ENCODE data around the gene KLK14. TPM values are rescaled to one million over a fixed set of nuclear protein-coding genes. Genes with fewer than 3 reads are reported as not detected.

KLK14 gene
- total RNA-seq, 2 donors from 2014 or later: 0.32 to 0.39 TPM

DNA sequence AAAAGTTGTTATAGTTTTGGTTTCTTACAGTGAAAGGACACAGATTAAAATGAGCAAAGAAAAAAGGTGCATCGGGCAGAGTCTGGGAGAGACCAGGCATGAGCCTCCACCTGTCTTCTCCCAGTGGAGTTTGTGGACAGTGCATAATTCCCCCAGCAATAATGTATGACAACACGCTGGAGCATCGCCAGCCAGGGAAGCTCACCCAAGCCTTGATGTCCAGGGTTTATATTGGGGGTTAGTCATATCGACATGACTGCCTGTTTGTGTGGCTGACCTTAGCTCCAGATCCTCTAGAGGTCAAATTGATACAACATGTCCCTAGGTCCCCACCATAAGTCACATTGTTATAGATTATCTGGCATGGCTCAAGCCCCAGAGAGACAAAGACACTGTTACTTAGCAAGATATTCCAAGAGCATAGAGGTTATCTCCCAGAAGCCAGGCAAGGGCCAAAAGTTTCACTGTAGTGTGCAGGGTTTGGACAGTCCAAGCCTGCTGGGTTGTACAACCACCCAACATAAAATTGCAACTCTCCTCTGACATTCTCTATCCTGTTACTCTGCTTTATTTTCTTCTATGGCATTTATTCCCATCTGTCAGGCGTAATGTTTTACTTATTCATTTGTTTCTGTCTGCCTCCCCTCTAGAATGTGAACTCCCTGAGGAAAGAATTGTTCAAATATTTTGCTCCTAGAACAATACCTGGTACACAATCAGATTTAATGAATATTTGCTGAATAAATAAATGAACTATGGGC, 12.2 kb downstream of the KLK14 start:
- peaks cover 7% of the 10 kb centered on the region for H3K36me3 Mint-ChIP-seq (ENCODE audit: low read depth)
- H3K27ac Mint-ChIP-seq: no peak overlapping the region
- ATAC-seq: no peak
- no peaks in the 10 kb centered on the region for H3K9me3 ChIP-seq (ENCODE audit: control insufficient read depth, low read length, poor library complexity, severe bottlenecking)
- DNase-seq: no peak
- H3K4me3 Mint-ChIP-seq: no peak overlapping the region
- no peaks in the 10 kb centered on the region for H3K4me1 Mint-ChIP-seq
- H3K27me3 Mint-ChIP-seq: peaks cover 10% of the 10 kb centered on the region

DNA sequence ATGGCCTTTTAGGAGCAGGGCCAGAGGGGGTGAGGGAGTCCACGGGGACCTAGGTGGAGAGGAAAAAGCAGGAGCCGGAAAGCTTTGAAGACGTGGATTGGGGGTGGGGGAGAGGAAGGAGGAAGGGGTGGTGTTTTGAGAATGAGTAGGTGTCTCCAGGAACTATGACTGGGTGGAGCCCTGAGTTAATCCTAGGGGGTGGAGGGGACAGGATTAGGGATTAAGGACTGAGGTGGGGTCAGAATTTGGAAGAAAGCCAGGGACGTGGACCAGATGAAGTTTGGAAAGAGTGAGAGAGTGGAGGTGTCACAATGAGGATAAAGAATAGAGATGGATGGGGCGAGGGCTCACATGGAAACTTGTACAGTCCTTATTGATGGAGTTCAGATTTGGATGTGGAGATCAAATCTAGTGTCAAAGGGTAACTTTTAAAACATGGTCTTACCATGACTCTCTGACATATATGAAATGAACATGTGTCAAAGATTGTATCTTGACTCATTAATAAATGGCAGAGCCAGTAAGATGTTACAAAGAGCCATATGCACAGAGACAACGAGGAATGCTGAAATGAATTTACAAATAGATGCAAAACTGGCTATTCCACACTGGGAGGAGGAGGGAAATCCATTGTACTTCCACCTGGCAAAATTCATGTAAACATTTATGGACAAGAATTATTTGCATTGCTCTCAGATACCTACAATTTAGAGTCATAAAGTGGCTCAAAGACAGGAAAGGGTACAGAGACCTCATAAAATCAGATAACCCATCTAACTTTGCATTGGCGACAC, 16.1 kb downstream of the KLK14 start:
- Mint-ChIP-seq H3K4me1 (no peaks in the 10 kb centered on the region), H3K27ac (no peak overlapping the region), H3K36me3 (ENCODE audit: low read depth) (peaks cover 9% of the 10 kb centered on the region), H3K27me3 (peaks cover 15% of the 10 kb centered on the region), H3K4me3 (no peak overlapping the region)
- DNase-seq (no peak), ATAC-seq (no peak)
- H3K9me3 ChIP-seq (ENCODE audit: control insufficient read depth, low read length, poor library complexity, severe bottlenecking): no peaks in the 10 kb centered on the region

DNA sequence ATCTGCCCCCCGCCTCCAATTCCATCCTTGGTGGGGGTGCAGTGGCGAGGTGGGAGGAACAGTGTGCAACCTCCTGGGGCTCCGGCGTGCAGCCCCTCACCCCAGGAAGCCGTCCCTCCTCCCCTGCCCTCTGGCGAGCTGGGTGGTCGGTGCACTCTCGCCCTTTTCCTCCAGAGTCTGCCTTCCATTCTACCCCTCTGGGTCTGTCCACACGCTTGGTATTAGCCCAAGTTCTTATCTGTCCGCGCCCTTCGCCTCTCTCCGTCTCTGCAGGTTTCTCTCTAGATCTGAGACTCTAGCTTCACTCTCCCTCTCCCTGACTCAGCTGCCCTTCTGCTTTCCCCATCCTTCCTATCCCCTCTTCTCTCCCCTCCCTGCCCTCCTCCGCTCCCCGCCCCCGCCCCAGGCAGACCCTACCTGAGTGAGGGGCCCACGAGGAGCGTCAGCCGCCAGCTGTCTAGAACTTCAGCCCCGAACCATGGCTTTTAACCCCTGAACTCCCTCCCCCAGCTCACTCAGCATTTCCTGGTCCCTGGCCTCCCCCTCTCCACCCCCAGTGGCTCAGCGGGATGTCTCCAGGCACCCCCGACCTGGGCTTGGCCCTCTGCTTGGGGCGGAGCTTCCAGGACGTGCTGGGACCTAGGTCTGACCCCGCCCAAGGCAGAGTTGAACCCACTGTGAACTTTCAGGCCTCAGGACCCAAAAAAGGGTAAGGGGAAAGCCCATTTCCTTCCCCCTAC, 17.3 kb downstream of the KLK14 start:
- DNase-seq: no peak
- ATAC-seq: no peak
- peak overlapping the region; percentile 68 for H3K4me3 Mint-ChIP-seq
- H3K27ac Mint-ChIP-seq: no peak overlapping the region
- H3K27me3 Mint-ChIP-seq: peaks cover 15% of the 10 kb centered on the region
- no peaks in the 10 kb centered on the region for H3K9me3 ChIP-seq (ENCODE audit: control insufficient read depth, low read length, poor library complexity, severe bottlenecking)
- H3K36me3 Mint-ChIP-seq (ENCODE audit: low read depth): peaks cover 9% of the 10 kb centered on the region
- H3K4me1 Mint-ChIP-seq: no peaks in the 10 kb centered on the region

DNA sequence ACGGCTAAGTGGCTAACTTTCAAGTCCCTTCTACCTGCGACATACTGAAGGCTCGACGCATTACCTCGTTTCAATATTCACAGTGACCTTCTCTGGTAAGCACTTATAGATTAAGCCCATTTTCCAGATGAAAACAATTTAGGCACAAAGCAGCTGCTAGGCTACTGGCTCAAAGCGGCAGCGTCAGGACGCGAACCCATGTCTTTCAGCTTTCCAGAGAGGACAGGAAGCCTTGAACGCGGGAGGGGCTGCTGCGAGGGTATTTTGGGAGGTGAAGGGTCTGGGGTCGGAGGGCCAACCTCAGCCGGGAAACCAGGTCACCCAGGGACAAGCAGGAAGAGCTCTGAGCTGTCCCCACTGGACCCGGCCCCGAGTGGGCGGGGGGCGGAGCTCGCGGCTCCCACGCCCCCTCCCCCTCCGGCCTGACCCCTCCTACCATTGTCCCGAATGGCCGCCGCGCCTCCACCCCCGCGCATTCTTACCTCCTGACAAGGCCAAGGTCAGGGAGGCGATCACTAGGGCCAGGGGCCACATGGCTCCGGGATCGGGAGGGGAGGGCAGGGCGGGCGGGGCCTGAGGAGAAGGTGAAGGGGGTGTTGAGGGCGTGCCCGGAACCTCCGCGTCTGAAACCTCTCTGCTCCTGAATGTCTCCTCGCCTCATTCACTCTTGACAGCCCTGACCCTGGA, 18.0 kb downstream of the KLK14 start, which contains the start of gene KLK13:
Gene KLK13, minus strand, starts transcription at position 559 of the 687 bp plus-strand sequence. Its CDS starts 25 bp downstream, at position 534.
- H3K27me3 Mint-ChIP-seq: peaks cover 15% of the 10 kb centered on the region
- H3K9me3 ChIP-seq (ENCODE audit: control insufficient read depth, low read length, poor library complexity, severe bottlenecking): no peaks in the 10 kb centered on the region
- no peaks in the 10 kb centered on the region for H3K4me1 Mint-ChIP-seq
- H3K36me3 Mint-ChIP-seq (ENCODE audit: low read depth): peaks cover 9% of the 10 kb centered on the region
- H3K27ac Mint-ChIP-seq: no peak within 1 kb of the TSS
- DNase-seq (no peak), ATAC-seq (no peak)
- H3K4me3 Mint-ChIP-seq: peak within 1 kb of the TSS; percentile 68

DNA sequence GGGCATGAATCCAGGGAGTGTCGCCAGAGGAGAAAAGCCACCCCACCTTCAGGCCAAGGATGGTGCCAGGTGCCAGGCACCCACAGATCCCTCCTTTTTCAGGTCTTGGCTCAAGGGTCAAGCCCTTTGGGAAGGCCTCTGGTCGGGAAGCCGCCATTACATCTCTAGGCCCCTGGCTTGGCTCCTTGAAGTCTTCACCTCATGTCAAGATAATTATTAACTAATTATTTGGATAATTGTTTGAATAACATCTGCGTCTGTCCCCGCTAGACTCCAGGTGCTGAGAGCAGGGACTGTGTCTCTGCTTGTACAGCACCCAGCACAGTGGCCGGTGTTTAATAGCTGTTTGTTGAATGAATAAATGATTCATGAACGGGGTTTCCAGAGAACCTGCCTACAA, 19.0 kb downstream of the KLK14 start:
- Mint-ChIP-seq H3K4me3 (no peak overlapping the region), H3K27ac (no peak overlapping the region), H3K27me3 (peaks cover 15% of the 10 kb centered on the region), H3K4me1 (no peaks in the 10 kb centered on the region), H3K36me3 (ENCODE audit: low read depth) (peaks cover 9% of the 10 kb centered on the region)
- no peak for DNase-seq
- H3K9me3 ChIP-seq (ENCODE audit: control insufficient read depth, low read length, poor library complexity, severe bottlenecking): no peaks in the 10 kb centered on the region
- ATAC-seq: no peak

DNA sequence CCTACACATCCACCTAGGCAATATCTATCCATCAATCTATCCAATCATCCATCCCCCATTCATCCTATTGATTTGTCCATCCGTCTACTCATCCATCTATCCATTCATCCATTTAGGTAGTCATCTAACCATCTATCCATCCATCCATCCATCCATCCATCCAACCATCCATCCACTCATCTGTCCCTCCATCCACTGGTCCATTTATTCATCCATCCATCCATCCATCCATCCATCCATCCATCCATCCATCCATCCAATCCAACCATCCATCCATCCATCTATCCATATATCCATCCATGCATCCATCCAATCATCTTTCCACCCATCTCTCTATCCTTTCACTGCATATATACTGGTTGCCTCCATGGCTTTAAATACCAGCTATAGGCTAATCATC, 21.7 kb downstream of the KLK14 start:
- Mint-ChIP-seq H3K27ac (no peak overlapping the region), H3K4me3 (no peak overlapping the region), H3K36me3 (ENCODE audit: low read depth) (peaks cover 2% of the 10 kb centered on the region), H3K27me3 (peaks cover 14% of the 10 kb centered on the region), H3K4me1 (no peaks in the 10 kb centered on the region)
- DNase-seq: no peak
- no peaks in the 10 kb centered on the region for H3K9me3 ChIP-seq (ENCODE audit: control insufficient read depth, low read length, poor library complexity, severe bottlenecking)
- ATAC-seq: no peak

DNA sequence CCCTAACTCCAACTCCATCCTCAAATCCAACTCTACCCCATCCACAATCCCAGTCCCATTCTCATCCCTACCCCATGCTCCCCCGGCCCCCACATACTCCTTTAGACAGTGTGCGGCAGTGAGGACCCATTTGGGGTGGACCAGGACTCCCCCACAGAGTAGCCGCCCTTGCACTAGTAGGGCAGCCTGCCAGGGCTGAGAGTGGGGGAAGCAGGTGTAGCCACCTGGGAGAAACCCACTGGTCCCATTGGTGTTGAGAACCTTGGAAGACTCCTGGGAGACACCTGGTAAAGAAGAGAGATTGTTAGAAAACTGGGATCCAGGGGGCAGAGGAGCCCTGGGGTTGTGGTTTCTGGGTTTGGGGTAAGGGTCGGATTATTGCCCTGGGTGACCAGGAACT, 22.4 kb downstream of the KLK14 start:
- no peak for DNase-seq

DNA sequence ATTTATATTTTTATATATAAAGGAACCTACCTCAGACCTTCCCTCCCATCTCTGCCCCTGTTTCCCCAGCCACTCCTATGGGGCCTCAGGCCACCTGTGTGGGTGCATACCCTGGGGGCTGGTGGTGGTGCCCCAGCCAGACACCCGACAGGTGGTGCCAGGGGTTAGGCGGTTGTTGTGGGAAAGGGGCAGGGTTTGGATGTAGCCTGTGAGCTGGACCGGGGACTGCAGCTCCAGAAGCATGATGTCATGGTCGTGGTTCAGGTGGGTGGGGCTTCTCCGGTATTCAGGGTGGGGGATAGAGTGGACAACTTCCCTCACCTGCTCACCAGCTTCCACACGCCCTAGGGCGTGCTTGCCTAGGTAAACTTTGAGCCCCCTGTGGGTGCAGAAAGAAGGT, 23.0 kb downstream of the KLK14 start:
- ATAC-seq (no peak), DNase-seq (no peak)
- no peak overlapping the region for H3K4me3 Mint-ChIP-seq
- H3K4me1 Mint-ChIP-seq: no peaks in the 10 kb centered on the region
- no peaks in the 10 kb centered on the region for H3K9me3 ChIP-seq (ENCODE audit: control insufficient read depth, low read length, poor library complexity, severe bottlenecking)
- peaks cover 4% of the 10 kb centered on the region for H3K36me3 Mint-ChIP-seq (ENCODE audit: low read depth)
- H3K27ac Mint-ChIP-seq: no peak overlapping the region
- H3K27me3 Mint-ChIP-seq: peaks cover 20% of the 10 kb centered on the region

More for the DNA sequence above, 22.4 kb downstream of the KLK14 start:
- no peaks in the 10 kb centered on the region for H3K4me1 Mint-ChIP-seq
- H3K36me3 Mint-ChIP-seq (ENCODE audit: low read depth): peaks cover 5% of the 10 kb centered on the region
- no peaks in the 10 kb centered on the region for H3K9me3 ChIP-seq (ENCODE audit: control insufficient read depth, low read length, poor library complexity, severe bottlenecking)
- H3K4me3 Mint-ChIP-seq: no peak overlapping the region
- no peak for ATAC-seq
- H3K27me3 Mint-ChIP-seq: peaks cover 16% of the 10 kb centered on the region
- H3K27ac Mint-ChIP-seq: no peak overlapping the region

DNA sequence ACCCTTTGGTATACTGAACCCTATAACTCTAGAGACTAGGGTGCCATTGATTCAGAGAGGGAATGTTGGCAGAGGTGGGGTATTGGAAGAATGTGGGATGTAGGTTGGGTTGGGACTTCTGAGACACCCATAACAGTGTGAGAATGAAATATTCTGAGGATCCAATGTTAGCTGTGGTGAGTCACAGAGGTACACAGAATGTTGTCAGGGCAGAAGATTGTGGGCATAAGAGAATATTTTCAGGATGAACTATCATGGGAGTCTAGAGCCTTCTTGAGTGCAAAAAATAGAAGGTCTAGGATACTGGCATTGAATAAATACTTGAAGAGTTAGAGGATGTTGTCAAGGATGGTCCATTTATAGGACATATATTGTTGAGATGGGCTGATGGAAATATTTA, 26.8 kb downstream of the KLK14 start:
- Mint-ChIP-seq H3K4me1 (peaks cover 2% of the 10 kb centered on the region), H3K27ac (no peak overlapping the region), H3K4me3 (no peak overlapping the region), H3K36me3 (ENCODE audit: low read depth) (peaks cover 7% of the 10 kb centered on the region), H3K27me3 (peaks cover 33% of the 10 kb centered on the region)
- ATAC-seq (no peak), DNase-seq (no peak)
- H3K9me3 ChIP-seq (ENCODE audit: control insufficient read depth, low read length, poor library complexity, severe bottlenecking): no peaks in the 10 kb centered on the region

DNA sequence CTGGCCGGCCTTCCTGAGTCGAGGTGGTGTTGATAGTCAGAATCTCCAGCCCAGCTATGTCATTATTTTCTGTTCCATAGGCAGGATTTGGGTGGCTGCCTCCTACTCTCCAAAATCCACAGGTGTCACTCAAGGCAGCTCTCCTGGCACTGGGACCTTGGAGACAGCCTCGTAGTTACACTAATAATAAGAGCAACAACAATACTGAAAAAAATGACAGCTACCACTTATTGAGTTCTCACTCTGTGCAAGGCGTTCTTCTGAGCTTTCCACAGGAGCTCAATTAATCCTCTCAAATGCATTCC, 35.7 kb downstream of the KLK14 start:
- H3K27me3 Mint-ChIP-seq: peaks cover 30% of the 10 kb centered on the region
- no peak overlapping the region for H3K4me3 Mint-ChIP-seq
- ATAC-seq (no peak), DNase-seq (no peak)
- H3K36me3 Mint-ChIP-seq (ENCODE audit: low read depth): peaks cover 2% of the 10 kb centered on the region
- H3K27ac Mint-ChIP-seq: no peak overlapping the region
- peaks cover 3% of the 10 kb centered on the region for H3K9me3 ChIP-seq (ENCODE audit: control insufficient read depth, low read length, poor library complexity, severe bottlenecking)
- no peaks in the 10 kb centered on the region for H3K4me1 Mint-ChIP-seq

DNA sequence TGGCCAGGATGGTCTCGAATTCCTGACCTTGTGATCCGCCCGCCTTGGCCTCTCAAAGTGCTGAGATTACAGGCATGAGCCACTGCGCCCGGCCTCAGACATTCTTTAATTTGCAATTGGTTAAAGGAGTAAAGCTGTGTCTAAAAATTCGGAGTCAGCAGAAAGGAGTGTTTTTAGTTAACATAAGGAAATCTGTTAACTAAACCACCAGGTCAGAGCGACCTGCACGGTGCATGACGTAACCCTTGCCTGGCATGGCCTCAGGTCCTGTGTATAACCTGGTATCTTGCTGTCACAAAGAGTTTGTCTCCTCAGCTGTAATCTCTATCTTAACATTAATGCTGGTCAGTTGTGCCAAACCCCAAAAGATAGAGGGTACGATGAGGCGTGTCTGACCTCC, 38.4 kb downstream of the KLK14 start:
- Mint-ChIP-seq H3K4me1 (no peaks in the 10 kb centered on the region), H3K27ac (no peak overlapping the region), H3K36me3 (ENCODE audit: low read depth) (peaks cover 2% of the 10 kb centered on the region), H3K27me3 (peaks cover 23% of the 10 kb centered on the region), H3K4me3 (no peak overlapping the region)
- ATAC-seq (no peak), DNase-seq (no peak)
- H3K9me3 ChIP-seq (ENCODE audit: control insufficient read depth, low read length, poor library complexity, severe bottlenecking): no peaks in the 10 kb centered on the region

DNA sequence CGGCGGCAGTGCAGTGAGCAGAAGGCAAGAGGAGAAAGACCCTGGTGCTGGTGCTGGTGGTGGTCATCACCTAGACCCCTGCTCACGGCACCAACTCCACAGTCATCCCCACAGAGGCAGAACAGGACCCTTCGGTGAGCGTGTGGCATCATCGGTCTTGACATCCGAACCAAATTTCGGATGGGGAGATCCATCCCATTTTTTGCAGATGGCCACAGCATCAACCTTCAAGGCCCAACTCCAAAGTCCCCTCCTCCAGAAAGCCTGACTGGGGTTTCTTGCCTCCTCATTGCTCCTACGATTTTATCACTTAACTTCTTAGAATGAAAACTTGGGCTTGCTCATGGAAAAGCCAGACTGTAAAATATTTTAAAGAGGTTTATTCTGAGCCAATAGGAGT, 39.2 kb downstream of the KLK14 start:
- H3K4me3 Mint-ChIP-seq: no peak overlapping the region
- no peak for ATAC-seq
- no peak overlapping the region for H3K27ac Mint-ChIP-seq
- H3K9me3 ChIP-seq (ENCODE audit: control insufficient read depth, low read length, poor library complexity, severe bottlenecking): no peaks in the 10 kb centered on the region
- H3K36me3 Mint-ChIP-seq (ENCODE audit: low read depth): peaks cover 2% of the 10 kb centered on the region
- peaks cover 22% of the 10 kb centered on the region for H3K27me3 Mint-ChIP-seq
- no peaks in the 10 kb centered on the region for H3K4me1 Mint-ChIP-seq
- DNase-seq: no peak

DNA sequence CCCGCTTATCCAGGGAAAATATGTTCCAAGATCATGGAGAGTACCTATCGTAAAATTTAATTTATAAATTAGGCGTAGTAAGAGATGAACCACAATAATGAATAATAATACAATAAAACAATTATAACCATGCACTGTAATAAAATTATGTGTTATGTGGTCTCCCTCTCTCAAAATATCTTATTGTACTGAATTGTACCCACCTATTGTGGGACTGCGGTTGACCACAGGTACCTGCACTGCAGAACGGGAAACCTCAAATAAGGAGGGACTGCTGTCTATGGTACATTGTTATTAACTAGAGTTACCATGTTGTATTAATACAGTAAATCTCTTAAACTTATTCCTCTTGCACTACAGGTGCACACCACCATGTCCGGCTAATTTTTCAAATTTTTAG, 42.5 kb downstream of the KLK14 start:
- Mint-ChIP-seq H3K27me3 (peaks cover 7% of the 10 kb centered on the region), H3K4me3 (no peak overlapping the region), H3K27ac (no peak overlapping the region), H3K36me3 (ENCODE audit: low read depth) (no peaks in the 10 kb centered on the region), H3K4me1 (no peaks in the 10 kb centered on the region)
- ATAC-seq (no peak), DNase-seq (no peak)
- no peaks in the 10 kb centered on the region for H3K9me3 ChIP-seq (ENCODE audit: control insufficient read depth, low read length, poor library complexity, severe bottlenecking)
